Dermis lymphatic vessel endothelial cell (primary cell): ENCODE measurements around the gene RBMXL3. TPM values are rescaled to one million over a fixed set of nuclear protein-coding genes. Genes with fewer than 3 reads are reported as not detected.

ENCODE experiments used
- total RNA-seq: library from RNA; depleted of rRNA; stranded (reverse); fragments of >200 nt; gene quantifications from 2 replicates; pipeline ENCODE4 v1.2.1, GENCODE V29; 2014

RBMXL3 gene
- total RNA-seq = not detected in 2 replicates

DNA sequence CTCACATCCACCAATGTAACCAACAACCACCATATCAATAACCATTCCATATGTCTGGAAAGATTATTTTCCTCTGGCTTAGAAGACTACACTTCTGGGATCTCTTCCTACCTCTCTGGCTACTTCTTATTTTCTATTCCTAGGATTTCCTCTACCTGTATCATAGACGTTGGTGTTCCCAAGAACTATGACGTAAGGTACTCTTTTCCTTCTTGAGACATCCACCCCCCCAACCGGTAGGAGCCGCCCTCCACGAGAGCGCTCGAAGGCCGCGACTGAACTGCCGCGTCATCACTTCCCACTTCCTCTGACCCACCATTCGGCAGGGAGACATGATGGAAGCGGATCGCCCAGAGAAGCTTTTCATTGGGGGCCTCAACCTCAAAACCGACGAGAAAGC is at the start of gene RBMXL3:
RBMXL3 (plus strand) TSS at position 301 of the 400 bp plus-strand sequence; CDS start at position 333, 32 bp downstream.

DNA sequence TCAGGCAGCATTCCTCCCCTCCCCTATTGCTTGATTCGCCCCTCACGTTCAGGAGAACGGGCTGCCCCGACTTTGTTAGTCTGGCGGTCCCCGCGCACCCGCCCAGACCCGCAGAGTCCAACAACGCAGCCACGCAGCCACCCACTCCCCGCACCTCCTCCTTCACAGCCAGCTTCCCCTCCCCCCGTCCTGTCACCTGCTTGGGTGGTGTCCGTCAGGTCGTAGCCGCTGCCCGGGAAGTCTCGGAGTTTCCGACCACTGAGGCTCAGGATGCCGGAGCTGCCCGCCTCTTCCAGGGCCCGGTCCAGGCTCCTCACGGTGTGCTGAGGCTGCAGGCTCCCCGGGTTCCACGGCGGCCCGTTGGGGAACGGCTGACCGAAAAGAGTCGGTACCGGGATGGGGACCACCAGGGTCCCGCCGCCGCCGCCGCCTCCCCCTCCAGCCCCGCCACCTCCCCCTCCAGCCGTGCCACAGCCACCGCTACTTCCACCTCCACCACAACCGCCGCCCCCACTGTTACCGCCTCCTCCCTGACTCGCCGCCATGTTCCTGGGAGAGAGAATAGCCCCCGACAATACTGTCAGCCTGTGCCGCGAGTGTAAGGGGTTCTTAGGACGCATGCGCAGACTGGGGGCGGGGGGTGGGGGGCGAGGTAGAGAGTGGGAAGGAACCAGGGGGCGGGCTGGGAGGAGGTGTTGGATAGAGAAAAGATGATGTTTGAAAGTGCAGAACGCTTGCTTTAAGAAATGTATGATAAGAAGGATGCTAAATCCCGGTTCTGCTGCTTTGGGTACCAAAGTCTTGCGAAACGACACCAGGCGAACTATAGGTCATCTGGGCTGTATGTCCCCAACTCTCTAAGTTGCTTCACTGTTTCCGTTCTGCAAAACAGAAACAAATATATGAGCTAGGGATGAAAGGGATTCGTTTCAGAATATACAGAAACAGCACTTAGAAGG is 44.6 kb downstream of the RBMXL3 start, which contains the start of gene LRCH2:
LRCH2 (minus strand) TSS at position 600 of the 959 bp plus-strand sequence; CDS start at position 545, 55 bp downstream.

Other genes with a start within 250 kb of the RBMXL3 start
- 0.22 and 3.1 TPM in 2 replicates for gene IL13RA2, start 171.8 kb upstream of the RBMXL3 start, total RNA-seq
- gene LRCH2, start 44.7 kb downstream of the RBMXL3 start, total RNA-seq = 11.5 and 14.3 TPM in 2 replicates
- not detected in 2 replicates for gene LUZP4, start 100.3 kb downstream of the RBMXL3 start, total RNA-seq